Measurements from ENCODE around the gene TSHZ2.

The TSHZ2 gene

DNA sequence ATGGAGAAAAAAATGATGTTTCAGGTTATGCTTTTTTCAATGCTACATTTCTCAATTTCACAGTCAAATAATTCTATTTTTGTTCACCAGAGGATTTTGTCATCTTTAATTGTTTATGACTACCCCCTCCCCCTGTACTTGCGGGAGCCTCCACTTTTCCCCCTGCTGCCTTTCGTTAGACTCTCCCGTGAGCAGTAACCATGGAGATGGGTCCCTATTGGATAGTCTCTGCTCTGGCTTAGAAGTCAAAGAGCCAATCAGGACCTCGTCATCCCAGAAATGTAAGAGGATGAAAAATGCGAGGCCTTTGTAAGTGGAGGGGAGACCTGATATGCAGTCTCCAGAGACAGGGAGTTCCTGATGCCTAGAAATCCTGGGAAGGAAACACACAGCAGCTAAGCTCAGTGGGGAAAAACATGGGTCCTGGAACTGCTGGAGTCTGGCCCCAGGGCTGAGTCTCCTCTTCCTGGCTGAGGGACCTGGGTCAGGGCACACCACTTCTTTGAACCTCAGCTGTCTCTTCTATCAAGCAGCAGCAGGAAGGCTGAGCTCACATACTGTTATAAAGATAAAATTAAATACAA is 298.7 kb downstream of the TSHZ2 start:
- TF ChIP-seq, protein P1, sequence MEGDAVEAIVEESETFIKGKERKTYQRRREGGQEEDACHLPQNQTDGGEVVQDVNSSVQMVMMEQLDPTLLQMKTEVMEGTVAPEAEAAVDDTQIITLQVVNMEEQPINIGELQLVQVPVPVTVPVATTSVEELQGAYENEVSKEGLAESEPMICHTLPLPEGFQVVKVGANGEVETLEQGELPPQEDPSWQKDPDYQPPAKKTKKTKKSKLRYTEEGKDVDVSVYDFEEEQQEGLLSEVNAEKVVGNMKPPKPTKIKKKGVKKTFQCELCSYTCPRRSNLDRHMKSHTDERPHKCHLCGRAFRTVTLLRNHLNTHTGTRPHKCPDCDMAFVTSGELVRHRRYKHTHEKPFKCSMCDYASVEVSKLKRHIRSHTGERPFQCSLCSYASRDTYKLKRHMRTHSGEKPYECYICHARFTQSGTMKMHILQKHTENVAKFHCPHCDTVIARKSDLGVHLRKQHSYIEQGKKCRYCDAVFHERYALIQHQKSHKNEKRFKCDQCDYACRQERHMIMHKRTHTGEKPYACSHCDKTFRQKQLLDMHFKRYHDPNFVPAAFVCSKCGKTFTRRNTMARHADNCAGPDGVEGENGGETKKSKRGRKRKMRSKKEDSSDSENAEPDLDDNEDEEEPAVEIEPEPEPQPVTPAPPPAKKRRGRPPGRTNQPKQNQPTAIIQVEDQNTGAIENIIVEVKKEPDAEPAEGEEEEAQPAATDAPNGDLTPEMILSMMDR (IDR thresholded peaks at IDR 0.05): no peak
- TF ChIP-seq ZFX (IDR thresholded peaks at IDR 0.05; ENCODE audit: borderline replicate concordance): no peak
- H3K27ac ChIP-seq: no peak overlapping the region

DNA sequence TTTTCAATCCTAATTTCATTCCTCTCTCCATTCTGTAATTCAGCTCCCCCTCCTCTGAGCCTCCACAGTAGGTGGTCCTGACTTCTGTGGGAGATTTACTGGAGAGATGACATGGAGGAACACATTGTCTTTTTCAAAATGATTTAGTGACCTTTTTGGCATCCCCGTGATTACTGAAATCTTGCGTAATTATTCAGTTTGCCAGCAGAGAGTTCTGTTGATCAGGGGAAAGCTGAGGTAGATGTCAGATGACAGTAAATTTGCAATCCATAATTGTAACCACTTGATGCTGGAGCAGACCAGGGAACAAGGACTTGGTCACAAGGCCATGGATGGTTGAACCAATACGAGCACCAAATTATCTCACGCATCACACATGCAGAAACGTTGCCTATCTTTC is 302.2 kb downstream of the TSHZ2 start:
- no peak for TF ChIP-seq ZFX (IDR thresholded peaks at IDR 0.05; ENCODE audit: borderline replicate concordance)
- TF ChIP-seq, protein P1 (IDR thresholded peaks at IDR 0.05): no peak
- H3K27ac ChIP-seq: no peak overlapping the region

DNA sequence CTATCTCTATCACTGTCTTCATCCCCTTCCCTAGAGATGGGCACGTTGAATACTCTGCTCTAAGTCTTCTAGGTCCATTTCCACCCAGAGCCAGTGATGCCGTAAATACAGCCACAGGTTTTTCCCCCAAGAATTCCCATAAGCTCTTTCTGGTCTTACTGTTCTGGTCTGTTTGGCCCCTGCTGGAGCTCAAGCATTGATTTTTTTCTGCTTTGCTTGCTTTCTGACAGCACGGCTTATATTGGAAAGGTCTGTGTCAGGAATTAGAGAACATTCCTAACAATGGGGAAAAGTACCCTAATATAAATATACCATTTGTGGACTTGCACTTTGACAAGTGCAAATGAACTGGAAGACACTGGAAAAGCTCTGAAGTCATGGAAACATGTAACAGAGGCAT is 302.6 kb downstream of the TSHZ2 start:
- no peak overlapping the region for H3K27ac ChIP-seq
- TF ChIP-seq, protein P1 (IDR thresholded peaks at IDR 0.05): no peak
- no peak for TF ChIP-seq ZFX (IDR thresholded peaks at IDR 0.05; ENCODE audit: borderline replicate concordance)

DNA sequence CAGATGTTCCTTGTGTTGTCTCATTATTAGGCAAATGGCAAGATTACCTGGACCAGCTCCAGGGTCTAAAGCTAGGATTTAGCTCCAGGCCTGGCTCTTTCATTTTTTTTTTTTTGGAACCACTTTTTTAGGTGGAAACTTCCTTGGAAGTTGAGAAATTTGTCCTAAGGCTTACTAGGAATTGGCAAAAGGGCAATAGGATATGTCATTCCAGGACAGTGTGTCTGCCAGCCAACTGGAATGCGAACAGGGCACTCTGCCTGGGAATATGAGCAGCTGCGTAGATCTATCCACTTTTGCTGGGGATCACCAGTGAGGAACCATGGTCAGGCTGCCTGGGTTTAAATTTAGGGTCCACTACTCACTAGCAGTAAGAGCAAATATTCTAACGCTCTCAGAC is 304.0 kb downstream of the TSHZ2 start:
- H3K27ac ChIP-seq: no peak overlapping the region
- no peak for TF ChIP-seq ZFX (IDR thresholded peaks at IDR 0.05; ENCODE audit: borderline replicate concordance)
- TF ChIP-seq, protein P1 (IDR thresholded peaks at IDR 0.05): no peak

DNA sequence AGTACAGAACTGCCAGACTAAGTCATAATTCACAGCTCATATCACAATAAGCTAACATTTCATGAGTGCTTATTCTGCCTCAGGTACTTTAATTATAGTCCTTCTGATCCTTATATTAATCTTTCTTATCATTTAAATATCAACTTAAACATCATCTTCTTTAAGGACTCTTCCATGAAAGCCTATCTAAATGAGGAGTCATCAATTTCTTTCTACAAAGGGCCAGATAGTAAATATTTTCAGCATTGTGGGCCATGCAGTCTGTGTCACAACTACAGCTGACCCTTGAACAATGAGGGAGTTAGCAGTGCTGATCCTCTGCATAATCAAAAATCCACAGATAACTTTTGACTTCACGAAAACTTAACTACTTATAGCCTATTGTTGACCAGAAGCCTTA is 306.4 kb downstream of the TSHZ2 start:
- TF ChIP-seq ZFX (IDR thresholded peaks at IDR 0.05; ENCODE audit: borderline replicate concordance): no peak
- TF ChIP-seq, protein P1 (IDR thresholded peaks at IDR 0.05): no peak
- H3K27ac ChIP-seq: no peak overlapping the region

DNA sequence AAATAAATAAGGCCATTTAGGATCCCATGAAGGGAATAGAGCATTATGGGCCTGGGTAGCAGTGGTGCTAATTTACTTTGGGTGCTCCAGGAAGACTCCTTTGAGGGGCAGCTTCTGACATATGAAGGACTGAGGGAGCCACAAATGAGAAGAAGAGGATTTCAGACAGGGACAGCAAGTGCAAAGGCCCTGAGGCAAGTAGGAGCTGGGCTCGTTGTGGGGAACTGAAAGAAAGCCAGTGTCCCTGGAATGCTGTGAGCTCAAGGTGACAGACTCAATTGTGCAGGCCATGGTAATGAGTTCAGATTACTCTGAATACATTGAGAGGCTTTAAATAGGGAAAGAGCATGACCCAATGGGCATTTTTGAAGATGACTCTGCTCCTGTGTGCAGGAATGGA is 307.6 kb downstream of the TSHZ2 start:
- TF ChIP-seq, protein P1 (IDR thresholded peaks at IDR 0.05): no peak
- no peak for TF ChIP-seq ZFX (IDR thresholded peaks at IDR 0.05; ENCODE audit: borderline replicate concordance)
- H3K27ac ChIP-seq: no peak overlapping the region

DNA sequence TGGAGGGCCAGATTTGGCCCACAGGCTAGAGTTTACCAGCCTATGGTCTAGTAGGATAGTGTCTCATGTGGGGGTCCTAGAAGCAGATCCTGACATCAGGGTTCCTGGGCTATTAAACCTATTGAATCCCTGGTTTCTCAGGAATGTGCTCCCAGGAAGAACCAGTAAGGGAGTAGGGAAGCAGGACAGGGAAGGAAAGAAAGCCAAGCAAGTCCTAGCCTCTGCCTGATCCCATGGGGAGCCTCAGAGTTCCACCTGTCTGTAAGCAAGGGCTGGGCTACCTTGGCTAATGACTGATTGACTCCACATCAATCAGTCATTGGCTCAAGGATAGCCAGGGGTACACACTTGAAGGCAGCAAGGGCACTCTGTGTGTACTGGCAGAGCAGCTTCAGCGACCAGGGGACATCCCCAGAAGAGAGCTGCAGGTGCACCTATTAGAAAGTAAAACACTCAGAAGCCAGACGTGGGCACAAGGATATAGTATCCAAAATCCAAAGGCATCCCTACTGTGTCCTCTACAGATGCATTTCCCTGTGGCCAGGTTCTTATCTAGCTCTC is 309.5 kb downstream of the TSHZ2 start:
- no peak for TF ChIP-seq ZFX (IDR thresholded peaks at IDR 0.05; ENCODE audit: borderline replicate concordance)
- TF ChIP-seq, protein P1 (IDR thresholded peaks at IDR 0.05): no peak
- no peak overlapping the region for H3K27ac ChIP-seq
